GM19351 (cell line): ENCODE data around the gene LMO2.
"Not testable (repeated sequence)": the region's sequence is repeated elsewhere in the genome, so short reads cannot be mapped to it uniquely, and the experiment has no call there.

Experiments used
- ATAC-seq: cut with Tn5 transposase; IDR thresholded peaks from one replicate; pipeline ENCODE4 v1.9.1; 2021; ENCODE audit warnings: mild to moderate bottlenecking, moderate library complexity; ENCODE audit not compliant: unreplicated experiment

LMO2 gene

DNA sequence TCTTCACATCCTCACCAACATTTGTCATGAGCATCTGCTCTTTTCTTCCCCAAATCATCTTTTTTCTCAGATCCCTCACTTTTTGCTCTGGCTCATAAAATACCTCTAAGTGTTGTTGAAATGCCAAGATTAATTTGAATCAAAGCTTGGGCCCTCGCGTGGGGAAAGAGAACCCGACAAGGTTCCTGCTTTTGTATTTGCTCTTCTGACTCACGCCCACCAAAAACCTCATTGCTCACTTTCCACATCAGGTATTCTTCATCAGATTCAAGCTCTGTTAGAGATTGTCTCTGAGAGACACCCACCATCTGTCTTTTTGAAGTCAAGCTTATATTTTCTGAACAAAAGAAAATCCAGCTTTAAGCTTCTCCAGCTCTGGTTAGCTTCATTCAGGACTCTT is 64.7 kb downstream of the LMO2 start:
- ATAC-seq, result no peak

DNA sequence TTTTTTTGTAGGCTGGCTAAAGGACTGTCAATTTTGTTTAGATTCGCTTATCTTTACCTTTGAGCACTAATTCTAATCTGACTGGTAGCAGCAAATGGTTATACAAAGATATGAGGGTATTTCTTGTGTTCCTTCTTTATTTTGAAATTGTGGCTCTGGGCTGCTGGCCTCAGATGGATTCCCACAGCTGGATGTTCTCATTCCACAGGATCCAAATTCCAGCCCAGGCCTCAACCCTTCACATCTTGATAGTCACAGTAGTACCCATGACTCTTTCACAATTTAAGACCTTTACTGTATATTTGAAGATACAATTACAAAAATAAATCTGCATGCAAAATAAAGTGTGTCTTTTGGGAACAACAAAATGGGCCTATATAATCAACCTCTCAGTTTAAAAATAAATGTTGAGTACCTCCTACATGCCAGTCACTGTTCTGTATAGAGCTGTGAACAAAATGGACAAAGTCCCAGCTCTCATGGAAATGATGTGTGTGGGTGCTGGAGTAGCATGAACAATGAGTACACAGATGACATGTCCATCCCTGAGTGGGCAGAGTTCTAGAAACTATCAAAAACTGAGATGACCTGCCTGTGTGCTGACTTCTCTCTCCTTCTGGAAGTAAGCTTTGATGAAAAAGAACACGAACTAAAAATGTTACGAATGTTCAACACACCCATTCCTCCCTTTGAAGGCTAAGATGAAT is 65.9 kb downstream of the LMO2 start:
- ATAC-seq, result no peak

DNA sequence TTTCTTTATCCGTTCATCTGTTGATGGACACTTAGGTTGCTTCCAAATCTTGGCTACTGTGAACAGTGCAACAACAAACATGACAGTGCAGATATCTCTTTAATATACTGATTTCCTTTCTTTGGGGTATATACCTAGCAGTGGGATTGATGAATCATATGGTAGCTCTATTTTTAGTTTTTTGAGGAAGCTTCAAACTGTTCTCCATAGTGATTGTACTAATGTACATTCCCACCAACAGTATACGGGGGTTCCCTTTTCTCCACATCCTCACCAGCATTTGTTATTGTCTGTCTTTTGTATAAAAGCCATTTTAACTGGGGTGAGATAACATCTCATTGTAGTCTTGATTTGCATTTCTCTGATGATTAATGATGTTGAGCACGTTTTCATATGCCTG is 68.9 kb downstream of the LMO2 start:
- not testable (repeated sequence) for ATAC-seq

DNA sequence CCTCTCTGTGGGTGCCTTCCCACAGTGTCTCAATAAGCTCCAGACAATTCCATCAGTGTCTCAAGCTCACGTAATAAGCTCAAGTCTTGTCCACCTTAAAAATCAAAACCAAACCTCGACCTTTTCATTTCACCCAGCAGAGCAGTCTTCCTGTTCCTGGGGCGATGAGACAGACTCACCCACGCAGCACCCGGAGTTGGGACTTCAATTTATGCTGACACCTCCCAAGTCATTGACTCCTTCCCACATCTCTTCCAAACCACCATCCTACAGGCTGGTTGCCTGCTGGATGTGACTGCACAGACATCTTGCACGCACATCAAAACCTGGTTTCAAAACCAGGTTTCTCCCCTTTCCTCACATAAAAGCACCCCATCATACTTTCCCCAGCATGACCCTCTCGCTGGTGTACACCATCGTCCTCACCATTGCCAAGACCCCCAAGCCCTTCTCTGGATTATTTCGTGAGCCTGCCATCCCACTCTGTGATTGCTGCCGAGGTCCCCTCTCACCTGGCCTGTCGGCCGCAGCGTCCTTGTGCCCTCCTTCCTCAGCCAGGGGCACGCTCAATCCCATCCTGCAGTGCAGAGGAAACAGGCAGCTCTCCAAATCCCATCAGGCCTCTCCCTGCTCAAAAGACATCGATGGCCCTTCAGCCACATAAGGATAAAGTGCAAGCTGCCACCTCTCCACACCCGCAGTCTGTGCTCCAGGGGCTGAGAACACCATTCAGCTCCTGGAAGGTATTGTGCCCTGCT is 72.4 kb downstream of the LMO2 start:
- ATAC-seq, result no peak
